Adipose tissue (tissue), 3 donors: ENCODE measurements around the gene AQP10. TPM values are rescaled to one million over a fixed set of nuclear protein-coding genes. Genes with fewer than 3 reads are reported as not detected.
"Not testable (repeated sequence)": the region's sequence is repeated elsewhere in the genome, so short reads cannot be mapped to it uniquely, and the experiment has no call there.

Experiments used
- H3K27ac ChIP-seq: one replicate; pipeline ENCODE4 v1.5.1; 2013; ENCODE audit warnings: low read depth, low read length
- WGBS, 3 donors: extraction: QIAGEN DNeasy Blood & Tissue Kit; methylation state at CpG; one replicate each; pipeline ENCODE4 v1.1.7; 2013; 5-methylcytosine and 5-hydroxymethylcytosine counted together
- polyA plus RNA-seq, 3 donors: library from polyadenylated mRNA; stranded (reverse); fragments of 200-250 nt; gene quantifications; one replicate each; pipeline ENCODE4 v1.2.3, GENCODE V29; 2013
- donor health status: healthy with polysubstance abuse.
- donor health status: Bipolar disorder and iron deficiency.
- donor health status: healthy.

AQP10 gene
- polyA plus RNA-seq, 3 donors = 0.07 TPM; not detected in 2

DNA sequence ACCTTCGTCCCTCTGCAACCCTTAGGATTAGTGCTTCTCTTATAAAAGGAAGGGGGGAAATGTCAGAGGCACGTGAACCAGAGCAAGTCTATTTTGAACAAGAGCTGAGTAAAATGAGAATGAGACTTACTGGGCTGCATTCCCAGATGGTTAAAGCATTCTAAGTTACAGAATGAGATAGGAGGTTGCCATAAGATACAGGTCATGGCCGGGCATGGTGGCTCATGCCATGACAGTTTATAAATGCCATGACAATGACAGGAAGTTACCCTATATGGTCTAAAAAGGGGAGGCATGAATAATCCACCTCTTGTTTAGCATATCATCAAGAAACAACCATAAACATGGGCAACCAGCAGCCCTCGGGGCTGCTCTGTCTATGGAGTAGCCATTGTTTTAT is 2.5 kb upstream of the AQP10 start:
- H3K27ac ChIP-seq = no peak overlapping the region
- 71 to 84% (median 79%) methylated on average over 4 of the region's 4 CpGs for WGBS, 3 donors

DNA sequence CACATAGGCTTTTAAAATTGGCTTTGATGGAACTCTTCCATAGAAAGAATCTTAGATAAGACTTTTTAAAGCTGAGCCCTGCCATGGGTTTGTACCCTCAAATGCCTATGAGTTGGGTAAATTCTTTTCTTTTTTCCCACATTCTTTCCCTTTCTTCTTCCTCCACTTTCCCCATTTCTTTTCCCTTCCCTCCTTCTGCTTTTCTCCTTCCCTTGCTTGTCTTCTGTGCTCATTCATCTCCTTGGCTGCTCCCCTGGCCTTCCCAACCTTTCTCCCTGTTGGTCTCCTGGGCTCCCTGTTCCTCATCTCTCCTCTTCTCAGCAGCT is 679 bp downstream of the AQP10 start:
- not testable (repeated sequence) for H3K27ac ChIP-seq

DNA sequence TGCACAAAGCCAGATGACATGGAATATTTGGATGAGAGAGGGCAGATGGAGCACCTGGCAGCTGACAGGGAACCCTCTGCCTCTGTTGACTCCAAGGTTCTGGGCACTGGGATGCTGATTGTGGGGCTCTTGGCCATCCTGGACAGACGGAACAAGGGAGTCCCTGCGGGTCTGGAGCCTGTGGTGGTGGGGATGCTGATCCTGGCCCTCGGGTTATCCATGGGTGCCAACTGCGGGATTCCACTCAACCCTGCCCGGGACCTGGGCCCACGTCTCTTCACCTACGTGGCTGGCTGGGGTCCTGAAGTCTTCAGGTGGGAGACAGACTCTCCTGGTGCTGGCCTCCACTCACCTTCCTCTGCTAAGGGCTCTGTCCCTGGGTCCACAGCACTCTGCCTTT is 2.6 kb downstream of the AQP10 start:
- 76 to 94% (median 93%) methylated on average over 7 of the region's 7 CpGs for WGBS, 3 donors
- no peak overlapping the region for H3K27ac ChIP-seq

DNA sequence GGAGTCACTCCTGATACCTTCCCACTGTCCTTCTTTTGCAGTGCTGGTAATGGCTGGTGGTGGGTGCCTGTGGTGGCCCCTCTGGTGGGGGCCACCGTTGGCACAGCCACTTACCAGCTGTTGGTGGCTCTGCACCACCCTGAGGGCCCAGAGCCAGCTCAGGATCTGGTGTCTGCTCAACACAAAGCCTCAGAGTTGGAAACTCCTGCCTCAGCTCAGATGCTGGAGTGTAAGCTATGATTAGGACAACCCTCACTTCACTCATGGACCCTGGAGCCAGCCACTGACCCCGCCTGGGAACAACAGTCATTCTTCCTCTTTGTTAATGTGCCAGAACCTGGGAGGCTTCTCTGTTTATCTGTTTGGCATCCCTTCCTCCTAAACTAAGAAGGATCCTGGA is 3.3 kb downstream of the AQP10 start:
- WGBS, 3 donors = 70 to 74% (median 71%) methylated on average over 2 of the region's 2 CpGs
- H3K27ac ChIP-seq = no peak overlapping the region

DNA sequence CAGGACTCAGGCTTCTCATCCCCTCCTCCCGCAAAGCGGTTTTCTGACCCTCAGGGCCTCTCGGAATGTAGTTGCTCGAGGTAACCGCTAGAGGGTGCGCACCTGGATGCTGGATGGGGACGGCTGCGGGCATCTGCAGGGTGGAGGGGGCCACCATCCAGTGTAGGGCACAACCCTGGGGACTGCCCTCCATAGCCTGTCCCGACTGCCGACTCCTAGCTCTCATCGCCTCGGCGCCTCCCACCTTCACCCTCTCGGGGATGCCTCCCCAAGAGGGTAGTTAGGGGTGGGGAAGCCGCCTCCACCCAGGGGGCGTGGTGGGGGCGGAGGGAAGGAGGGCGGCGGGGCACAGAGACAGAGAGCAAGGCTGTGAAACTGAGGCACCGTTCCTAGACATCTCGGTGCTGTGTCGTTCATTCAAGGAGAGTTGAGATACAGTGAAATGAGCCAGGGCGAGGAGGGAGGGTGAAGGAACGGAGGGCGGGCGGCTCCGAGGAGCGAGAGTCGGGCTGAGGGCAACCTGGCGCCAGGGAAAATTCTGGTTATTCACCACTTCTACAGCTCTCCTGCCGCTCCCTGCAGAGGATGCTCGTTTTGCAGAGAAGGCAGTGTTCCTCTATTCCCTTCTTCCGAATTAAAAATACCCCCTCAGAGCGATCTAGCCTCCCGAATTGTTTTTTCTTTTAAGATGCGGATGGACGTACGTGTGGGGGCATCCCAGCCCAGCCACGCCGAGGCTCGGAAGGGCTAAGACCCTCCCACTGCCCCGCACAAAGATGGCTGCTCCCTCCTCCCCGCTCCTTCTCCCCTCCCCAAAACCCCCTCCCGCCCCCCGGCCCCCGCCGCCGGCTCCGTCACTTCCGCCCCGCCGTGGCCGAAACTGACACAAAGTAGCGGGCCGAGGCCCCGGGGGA is 4.0 kb downstream of the AQP10 start, which contains the start of gene ATP8B2:
TSS of gene ATP8B2 (plus strand) at position 857 of the 914 bp plus-strand sequence. CDS start 2,617 bp downstream, outside the sequence.
- no peak within 1 kb of the TSS for H3K27ac ChIP-seq
- 0 to 1% (median 0%) methylated on average over 54 to 56 of the region's 56 CpGs for WGBS, 3 donors

DNA sequence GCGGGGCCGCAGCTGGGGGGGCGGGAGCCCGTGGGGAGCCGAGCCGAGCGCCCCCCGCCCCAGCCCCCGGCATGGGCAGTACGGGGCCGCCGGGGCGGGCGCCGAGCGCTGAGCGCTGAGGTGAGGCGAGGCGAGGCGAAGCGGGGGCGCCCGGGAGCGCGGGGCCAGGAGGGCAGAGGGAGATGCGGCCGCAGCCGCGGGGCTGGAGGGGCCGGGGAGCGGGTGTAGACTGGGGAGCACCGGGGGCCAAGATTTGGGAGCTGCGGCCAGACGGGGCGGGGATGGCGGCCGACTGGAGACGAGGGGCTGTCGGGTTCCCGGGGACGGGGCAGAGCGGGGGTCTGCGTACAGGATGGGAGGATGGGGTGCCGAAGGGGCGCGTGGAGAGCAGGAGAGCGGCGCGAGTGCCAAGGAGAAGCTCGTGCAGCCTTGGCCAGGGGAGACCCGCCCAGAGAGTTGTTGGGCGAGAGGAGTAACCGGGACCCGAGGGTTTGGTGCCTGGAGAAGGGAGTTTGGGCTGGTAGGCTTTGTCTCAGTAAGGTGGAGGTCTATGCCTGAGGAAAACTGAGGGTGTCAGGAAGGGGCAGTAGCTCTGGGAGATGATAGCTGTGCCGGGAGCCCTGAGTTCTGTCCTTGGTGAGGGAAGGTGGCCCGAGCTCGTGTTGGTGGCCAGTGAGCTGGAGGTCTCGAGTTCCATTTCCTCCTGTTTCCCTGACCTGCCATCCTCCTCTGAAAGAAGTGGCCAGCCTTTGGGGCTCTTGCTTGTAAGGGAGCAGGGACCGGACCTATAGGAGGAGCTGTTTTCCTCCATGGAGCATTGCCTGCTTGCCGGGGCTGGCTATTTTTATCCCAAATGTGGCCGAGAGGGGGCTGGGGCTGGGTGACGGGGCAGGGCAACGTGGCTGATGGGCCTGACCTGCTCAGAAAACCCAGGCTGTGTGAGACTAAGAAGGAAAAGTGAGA is 5.0 kb downstream of the AQP10 start:
- WGBS, 3 donors = 1 to 2% (median 1%) methylated on average over 58 to 63 of the region's 63 CpGs

DNA sequence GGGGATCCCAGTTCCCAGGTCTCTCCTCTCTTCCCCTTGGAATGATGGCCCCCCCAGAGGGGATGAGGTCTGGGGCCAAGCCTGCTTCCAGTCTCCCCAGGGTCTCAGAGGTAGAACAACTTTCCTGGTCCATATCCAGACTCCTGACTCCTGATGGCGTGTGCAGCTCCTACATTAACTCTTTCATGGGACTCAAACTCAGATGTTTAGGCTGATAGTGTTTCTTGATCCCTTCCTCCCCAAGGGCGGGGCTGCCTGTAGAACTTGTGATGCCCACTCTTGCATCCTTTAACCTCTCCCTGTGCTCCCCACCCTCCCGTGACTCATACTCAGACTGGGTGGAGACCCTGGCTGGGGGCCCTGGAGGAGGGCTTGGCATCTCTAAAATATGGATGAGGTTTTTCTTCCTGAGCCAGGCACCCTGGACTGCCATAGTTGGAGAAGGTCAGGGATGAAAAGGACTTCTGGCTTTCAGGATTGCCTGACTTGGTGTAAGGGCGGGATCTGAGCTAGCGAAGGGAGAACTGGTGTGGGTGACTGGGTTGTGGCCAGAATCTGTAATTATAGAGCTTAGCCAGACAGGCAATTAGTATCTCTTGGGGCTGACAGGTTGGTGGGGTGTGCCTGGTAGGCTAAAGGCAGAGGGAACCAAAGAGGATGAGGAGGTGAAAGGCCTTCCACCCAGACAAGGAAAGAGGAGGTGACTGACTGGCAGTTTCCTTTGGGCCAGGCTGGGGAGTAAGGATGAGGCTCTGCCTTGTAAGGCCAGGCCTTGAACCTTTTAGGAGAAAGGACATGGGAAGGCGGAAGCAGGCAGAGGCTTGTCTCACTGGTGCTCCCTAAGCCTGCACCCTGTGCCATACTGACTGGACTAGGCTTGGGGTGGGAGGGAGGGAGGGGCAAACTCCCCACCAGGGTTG is 5.9 kb downstream of the AQP10 start:
- 50 to 64% (median 54%) methylated on average over 6 of the region's 6 CpGs for WGBS, 3 donors
- peak overlapping the region; percentile 10 for H3K27ac ChIP-seq

More for the DNA sequence above, 5.0 kb downstream of the AQP10 start:
- no peak overlapping the region for H3K27ac ChIP-seq

DNA sequence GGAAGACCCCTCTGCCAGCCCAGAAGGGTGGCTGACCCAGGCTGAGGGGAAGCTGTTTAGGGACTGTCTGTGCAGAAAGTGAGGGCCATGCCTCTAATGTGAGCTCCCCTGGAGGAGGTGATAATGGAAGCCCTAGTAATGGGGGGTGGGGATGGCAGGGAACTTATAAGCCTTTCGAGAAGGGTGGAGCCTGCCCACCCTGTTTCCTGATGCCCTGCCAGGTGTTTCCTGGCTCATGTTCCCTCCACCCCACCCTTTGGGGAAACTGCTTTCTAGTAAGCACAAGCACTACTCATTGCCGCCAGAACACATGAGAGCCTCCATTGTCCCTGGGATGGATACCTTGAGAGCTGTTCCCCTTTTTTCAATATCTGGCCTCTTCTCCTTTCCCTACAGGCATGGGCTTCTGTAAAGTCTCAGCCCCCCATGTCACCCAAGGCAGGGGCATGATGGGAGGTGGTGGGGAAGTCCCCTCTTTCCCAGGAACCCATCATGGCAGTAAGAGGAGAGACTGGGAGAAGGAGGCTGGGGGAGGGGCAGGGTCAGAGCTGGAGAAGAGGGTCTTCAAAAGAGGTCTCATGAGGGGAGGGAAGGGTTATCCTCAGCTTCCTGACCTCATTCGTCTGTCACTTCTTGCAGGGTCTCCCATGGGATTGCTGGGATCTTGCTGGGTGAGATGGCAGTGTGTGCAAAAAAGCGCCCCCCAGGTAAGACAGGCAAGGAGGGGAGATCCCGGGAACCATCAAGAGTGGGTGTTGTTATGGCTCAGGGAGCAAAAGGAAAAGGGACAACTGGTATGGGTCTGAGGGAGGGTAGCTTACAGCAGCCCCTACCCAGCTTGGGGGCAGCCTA is 6.8 kb downstream of the AQP10 start:
- peak overlapping the region; percentile 10 for H3K27ac ChIP-seq
- 22 to 31% (median 28%) methylated on average over 5 of the region's 5 CpGs for WGBS, 3 donors

DNA sequence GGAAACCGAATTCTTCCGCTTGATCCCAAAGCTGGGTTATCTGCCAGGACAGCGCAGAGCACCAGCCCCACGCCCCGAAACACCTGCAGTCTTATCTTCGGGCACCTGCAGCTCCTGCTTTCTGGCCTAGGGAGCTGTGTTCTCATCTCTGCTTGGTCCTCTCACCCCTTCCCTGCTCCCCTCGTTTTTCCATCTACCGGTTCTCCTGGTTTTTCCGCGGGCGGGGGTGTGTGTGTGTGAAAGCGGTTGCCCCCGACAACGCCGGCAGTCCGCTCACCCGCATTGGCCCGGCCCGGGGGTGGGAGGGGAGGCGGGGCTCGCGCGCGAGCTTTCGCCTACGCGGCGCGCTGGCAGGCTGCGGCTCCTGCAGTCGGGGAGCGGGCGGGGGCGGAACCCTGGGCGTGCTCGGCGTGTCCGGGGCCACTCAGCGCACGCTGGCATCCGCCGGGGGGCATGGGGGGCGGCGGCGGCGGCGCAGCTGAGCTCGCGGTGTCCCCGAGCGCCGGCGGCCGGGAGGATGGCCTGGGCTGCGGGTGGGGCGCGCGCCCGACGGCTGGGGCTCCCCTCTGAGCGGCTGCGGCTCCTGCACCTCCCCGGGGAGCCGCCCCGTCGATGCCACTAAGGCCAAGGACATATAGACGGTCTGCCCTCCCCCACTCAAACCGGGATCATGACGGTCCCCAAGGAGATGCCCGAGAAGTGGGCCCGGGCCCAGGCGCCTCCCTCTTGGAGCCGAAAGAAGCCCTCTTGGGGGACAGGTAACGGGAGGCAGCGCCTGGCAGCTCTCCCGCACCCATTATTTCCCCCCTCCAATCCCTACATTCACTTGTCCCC is 7.6 kb downstream of the AQP10 start:
- H3K27ac ChIP-seq = no peak overlapping the region
- 3 to 5% (median 4%) methylated on average over 33 to 76 of the region's 76 CpGs for WGBS, 3 donors

DNA sequence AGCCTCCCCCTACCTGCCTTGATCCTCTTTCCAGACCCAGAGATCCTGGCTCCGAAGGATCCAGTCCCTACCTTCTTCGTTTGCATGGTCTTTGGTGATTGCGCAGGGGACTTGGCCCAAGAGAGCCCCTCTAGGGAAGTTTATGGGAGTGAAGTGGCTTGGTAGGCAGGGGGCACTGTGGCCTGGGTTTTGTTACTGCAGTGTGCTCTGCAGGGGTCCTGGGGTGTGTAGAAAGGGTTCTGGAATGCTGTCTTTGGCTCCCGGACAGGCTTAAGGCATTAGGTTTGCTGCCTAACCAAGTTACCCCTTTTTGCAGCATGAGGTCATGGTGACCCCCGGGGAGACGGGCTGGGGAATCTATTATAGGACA is 8.2 kb downstream of the AQP10 start:
- 65 to 76% (median 72%) methylated on average over 6 of the region's 6 CpGs for WGBS, 3 donors
- no peak overlapping the region for H3K27ac ChIP-seq

DNA sequence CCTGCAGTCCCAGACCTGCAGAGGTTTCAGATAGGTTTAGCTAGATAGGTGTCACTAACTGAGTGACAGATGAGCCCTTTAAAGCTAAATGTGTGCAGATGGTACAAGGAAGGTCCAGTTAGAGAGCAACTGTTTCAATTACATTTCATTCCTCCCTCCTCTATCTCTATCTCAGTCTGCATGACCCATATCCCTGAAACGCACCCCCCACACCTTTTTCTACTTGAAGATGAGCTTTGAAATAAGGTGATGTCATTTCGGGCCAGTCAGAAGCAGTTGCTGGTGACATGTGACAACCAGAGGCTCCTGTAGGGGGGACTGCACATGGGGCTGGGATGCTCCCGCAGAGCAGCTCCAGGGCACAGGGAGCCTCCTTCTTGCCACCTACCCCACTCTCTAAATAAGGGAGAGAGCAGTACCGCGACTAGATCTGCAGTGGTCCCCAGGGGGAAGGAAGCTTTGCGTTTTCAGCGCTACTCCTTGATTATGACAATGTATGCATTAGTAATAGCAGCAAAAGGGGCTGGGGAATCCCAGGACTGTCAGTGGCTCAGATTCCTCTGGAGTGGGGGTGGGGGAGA is 8.7 kb downstream of the AQP10 start:
- 77 to 83% (median 78%) methylated on average over 7 of the region's 7 CpGs for WGBS, 3 donors
- no peak overlapping the region for H3K27ac ChIP-seq

DNA sequence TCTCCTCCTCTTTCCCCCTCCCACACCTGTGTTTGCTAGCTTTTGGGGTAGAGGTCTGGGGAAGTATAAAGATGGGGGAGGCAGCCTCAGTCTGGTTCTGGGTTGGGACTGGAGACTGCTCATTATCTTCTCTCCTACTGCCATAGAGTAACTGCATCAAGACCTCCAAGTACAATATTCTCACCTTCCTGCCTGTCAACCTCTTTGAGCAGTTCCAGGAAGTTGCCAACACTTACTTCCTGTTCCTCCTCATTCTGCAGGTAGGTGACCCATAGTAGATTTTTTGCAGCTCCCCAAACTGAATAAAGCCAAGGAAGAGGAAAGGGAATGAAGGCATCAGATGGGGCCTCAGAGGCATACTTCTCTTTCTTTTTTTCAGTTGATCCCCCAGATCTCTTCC is 9.8 kb downstream of the AQP10 start:
- no peak overlapping the region for H3K27ac ChIP-seq

DNA sequence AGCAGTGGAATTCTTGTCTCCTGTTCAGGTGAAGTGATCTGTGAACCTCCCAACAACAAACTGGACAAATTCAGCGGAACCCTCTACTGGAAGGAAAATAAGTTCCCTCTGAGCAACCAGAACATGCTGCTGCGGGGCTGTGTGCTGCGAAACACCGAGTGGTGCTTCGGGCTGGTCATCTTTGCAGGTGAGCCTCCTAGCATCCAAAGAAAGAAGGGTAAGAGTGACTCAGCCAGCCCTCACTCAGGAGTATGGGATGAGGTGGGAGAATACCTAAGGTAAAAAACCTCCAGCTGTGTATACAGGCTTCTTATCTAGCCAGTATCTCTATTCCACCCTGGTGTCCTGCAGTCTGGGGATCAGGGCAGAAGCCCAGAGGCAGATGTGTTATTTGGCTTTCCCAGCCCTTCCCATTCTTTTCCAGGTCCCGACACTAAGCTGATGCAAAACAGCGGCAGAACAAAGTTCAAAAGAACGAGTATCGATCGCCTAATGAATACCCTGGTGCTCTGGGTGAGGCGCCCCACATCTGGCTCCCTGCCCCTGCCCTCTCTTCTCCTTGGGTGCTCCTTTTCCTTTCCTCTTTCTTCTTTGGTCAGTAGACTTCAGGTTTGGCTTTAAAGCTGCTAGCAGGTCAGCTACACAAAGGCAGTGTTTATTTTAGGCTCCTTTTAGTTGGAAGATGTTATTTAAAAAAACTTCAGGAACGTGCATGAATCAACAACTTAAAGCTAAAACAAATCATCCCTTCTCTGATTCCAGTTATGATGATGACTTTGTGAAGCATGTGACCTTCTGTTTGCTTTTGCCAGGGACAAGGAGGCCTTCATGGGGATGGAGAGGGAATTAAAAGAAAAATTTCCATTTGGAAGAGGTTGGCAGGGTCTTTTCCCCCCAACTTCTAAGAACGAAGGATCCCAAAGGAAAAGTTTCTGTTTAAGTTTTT is 13.5 kb downstream of the AQP10 start:
- WGBS, 3 donors = 60 to 79% (median 71%) methylated on average over 13 of the region's 13 CpGs
- H3K27ac ChIP-seq = no peak overlapping the region

DNA sequence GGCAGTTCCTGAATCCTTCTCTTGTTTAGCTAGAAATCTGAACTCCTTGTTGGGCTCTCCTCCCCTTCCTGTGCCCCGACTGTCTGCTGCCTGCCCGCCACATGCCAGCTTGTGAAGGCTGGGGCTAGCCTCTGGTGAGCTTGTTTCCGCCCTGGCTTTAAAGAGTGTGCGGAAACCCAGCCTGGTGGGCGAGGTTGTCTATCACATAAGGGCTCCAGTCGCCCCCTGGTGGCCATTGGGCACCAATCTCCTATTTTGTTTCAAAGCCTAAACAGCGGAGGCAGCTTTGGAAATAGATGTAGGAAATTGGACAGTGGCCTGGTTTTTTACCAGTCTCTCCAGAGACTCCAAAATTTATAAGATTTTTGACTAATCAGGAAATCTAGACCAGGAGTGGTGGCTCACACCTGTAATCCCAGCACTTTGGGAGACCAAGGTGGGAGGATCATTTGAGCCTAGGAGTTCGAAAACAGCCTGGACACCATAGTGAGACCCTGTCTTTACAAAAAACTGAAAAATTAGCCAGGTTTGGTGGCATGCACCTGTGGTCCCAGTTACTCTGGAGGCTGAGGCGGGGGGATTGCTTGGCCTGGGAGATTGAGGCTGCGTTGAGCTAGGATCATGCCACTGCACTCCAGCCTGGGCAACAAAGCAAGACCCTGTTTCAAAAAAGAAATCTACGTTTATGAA is 14.3 kb downstream of the AQP10 start:
- H3K27ac ChIP-seq = no peak overlapping the region
- 34 to 40% (median 37%) methylated on average over 11 of the region's 11 CpGs for WGBS, 3 donors
